GM12878 (cell line): Measurements from ENCODE around the gene ASAH2B. TPM values are rescaled to one million over a fixed set of nuclear protein-coding genes. Genes with fewer than 3 reads are reported as not detected.
A peak's percentile ranks its signal among the peaks of the same experiment; 100 is the strongest.
"Not testable (repeated sequence)": the region's sequence is repeated elsewhere in the genome, so short reads cannot be mapped to it uniquely, and the experiment has no call there.

Experiments used
- ATAC-seq: fragments of 200-7000 bp; cut with Tn5 transposase; 3 replicates; pipeline ENCODE4 v1.9.1; 2020; ENCODE audit warnings: mild to moderate bottlenecking, moderate library complexity
- BruUV-seq: library from RNA; stranded (reverse); fragments of 400-500 nt; replicated peaks from 2 replicates; lab custom pipeline; 2021; lab: Mats Ljungman, UMichigan
- CTCF ChIA-PET: fragments of 300-600 bp; sonication (Branson Sonifier 250); formaldehyde crosslinking; extraction: SDS; loops from one replicate; lab custom pipeline; 2021; ENCODE audit warnings: inconsistent platforms; lab: Yijun Ruan, JAX
- POLR2A ChIA-PET: fragments of 350-600 bp; formaldehyde crosslinking; extraction: SDS; loops from one replicate; lab custom pipeline; 2021; ENCODE audit warnings: inconsistent platforms; lab: Charles Lee
- RAD21 ChIA-PET: fragments of 300-600 bp; sonication (Branson Sonifier 250); formaldehyde crosslinking; loops from one replicate; lab custom pipeline; 2023; ENCODE audit warnings: antibody characterized with exemption; ENCODE audit not compliant: unreplicated experiment; lab: Charles Lee
- SMC1A ChIA-PET: fragments of 300-600 bp; sonication (Branson Sonifier 250); formaldehyde crosslinking; loops from one replicate; lab custom pipeline; 2023; ENCODE audit not compliant: unreplicated experiment, uncharacterized antibody; lab: Charles Lee
- DNase-seq: peaks from one replicate; pipeline ENCODE4 v3.0.0-alpha.2; 2011; ENCODE audit warnings: low read depth, low spot score
- FAIRE-seq: peaks from 3 replicates; lab custom pipeline; 2011; peaks lifted over from hg19 to GRCh38; lab: Jason Lieb, UNC
- H2AFZ ChIP-seq: 2 replicates; pipeline ENCODE4 v1.6.0; 2011; ENCODE audit warnings: low read depth, low read length, control low read depth; ENCODE audit not compliant: control insufficient read depth
- H3K27ac ChIP-seq: 2 replicates; pipeline ENCODE4 v1.5.1; 2011; ENCODE audit warnings: control low read depth; ENCODE audit not compliant: control insufficient read depth, insufficient read depth
- H3K27me3 ChIP-seq, 2 experiments: replicated peaks in 1 of 2; 2 replicates each; pipeline versions ENCODE4 v1.6.0 to v1.6.1; 2011; ENCODE audit warnings: low read length in 1 of 2; ENCODE audit not compliant: control insufficient read depth in 2 of 2, insufficient read depth in 2 of 2
- H3K36me3 ChIP-seq, 2 experiments: 2 replicates each; pipeline ENCODE4 v1.5.1; 2011; ENCODE audit warnings: low read length in 1 of 2; ENCODE audit not compliant: control insufficient read depth in 2 of 2, insufficient read depth in 2 of 2
- H3K4me1 ChIP-seq: 2 replicates; pipeline ENCODE4 v1.6.1; 2011; ENCODE audit warnings: mild to moderate bottlenecking, low read length, moderate library complexity, mixed read lengths; ENCODE audit not compliant: control insufficient read depth, insufficient read depth
- H3K4me2 ChIP-seq: 2 replicates; pipeline ENCODE4 v1.6.0; 2011; ENCODE audit warnings: control low read depth; ENCODE audit not compliant: control insufficient read depth, insufficient read depth
- H3K4me3 ChIP-seq: fragments of 200-600 bp; sonication (generic); 2 replicates; pipeline ENCODE4 v1.5.1; 2016
- H3K79me2 ChIP-seq: 2 replicates; pipeline ENCODE4 v1.6.0; 2011; ENCODE audit warnings: low read length; ENCODE audit not compliant: control insufficient read depth, insufficient read depth
- H3K9ac ChIP-seq: 2 replicates; pipeline ENCODE4 v1.8.0; 2011; ENCODE audit warnings: low read length, control low read depth, mixed read lengths; ENCODE audit not compliant: control insufficient read depth, insufficient read depth
- H3K9me3 ChIP-seq: replicated peaks from 3 replicates; pipeline ENCODE4 v1.5.1; 2011; ENCODE audit warnings: mild to moderate bottlenecking, low read length; ENCODE audit not compliant: control insufficient read depth, insufficient read depth
- H4K20me1 ChIP-seq: 2 replicates; pipeline ENCODE4 v1.6.0; 2011; ENCODE audit not compliant: control insufficient read depth, insufficient read depth
- WGBS: methylation state at CpG from one replicate; pipeline ENCODE4 v1.1.6; 2016; ENCODE audit warnings: low lambda C conversion rate; ENCODE audit not compliant: insufficient replicate concordance, insufficient coverage; ENCODE audit errors: missing lambda C conversion rate; 5-methylcytosine and 5-hydroxymethylcytosine counted together
- in situ Hi-C: fragments of 300-500 bp; cut with MboI; formaldehyde crosslinking; loops from 9 replicates; pipeline ENCODE4 v1.14.3; 2018; ENCODE audit warnings: mixed read lengths
- intact Hi-C: fragments of 100-400 bp; cut with micrococcal nuclease; formaldehyde crosslinking; loops from one replicate; pipeline ENCODE4 v1.14.2; 2022; ENCODE audit not compliant: unreplicated experiment
- polyA plus RNA-seq, 11 experiments: library from polyadenylated mRNA; depleted of rRNA in 4 of 11; unstranded in 6 of 11; stranded (reverse) in 5 of 11; fragments of >200 nt; fragmentation: Nextera tagmentation in 4 of 11; fragmentation: Illumina TruSeq in 1 of 11; extraction: Ambion mirVana in 4 of 11; extraction: Trizol in 1 of 11; gene quantifications; 1 replicate in 1 of 11; 2 replicates in 10 of 11; pipeline versions ENCODE4 v1.2.1 to v1.2.3, GENCODE V29; 2011 to 2016; ENCODE audit warnings: inconsistent platforms in 2 of 11, missing spikeins in 2 of 11, low read depth in 1 of 11
- total RNA-seq, 4 experiments: library from RNA; depleted of rRNA in 3 of 4; stranded (reverse); fragments of >200 nt in 3 of 4; fragmentation: Illumina TruSeq in 1 of 4; extraction: Trizol in 1 of 4; gene quantifications; 2 replicates each; pipeline versions ENCODE4 v1.2.1 to v1.2.3, GENCODE V29; 2013 to 2021

The ASAH2B gene
- total and polyA plus RNA-seq, 10 of the 15 experiments (the other 5 are each of a cell fraction or from before 2014, with no cell fraction given), result 1.6 to 5.4 (median 3.0) TPM

- intact Hi-C loops, result not testable (repeated sequence)
These were observed 36.7 kb upstream of the ASAH2B start for GRCh38 chr10:50702997-50703396.

GRCh38 chr10:50704436-50705079 is 35.2 kb upstream of the ASAH2B start:
- in situ Hi-C loops, H3K36me3 ChIP-seq, FAIRE-seq, H3K79me2 ChIP-seq, H3K27me3 ChIP-seq, H3K4me3 ChIP-seq, H2AFZ ChIP-seq, SMC1A ChIA-PET, H3K4me2 ChIP-seq, intact Hi-C loops, BruUV-seq, H4K20me1 ChIP-seq, H3K27ac ChIP-seq, H3K9me3 ChIP-seq, CTCF ChIA-PET, RAD21 ChIA-PET, H3K4me1 ChIP-seq, H3K9ac ChIP-seq, POLR2A ChIA-PET: not testable (repeated sequence)
- peak; percentile 69 for ATAC-seq
- DNase-seq, result peak; percentile 1
- 22% methylated on average over 5 of the region's 5 CpGs for WGBS

More at GRCh38 chr10:50702997-50703396, 36.7 kb upstream of the ASAH2B start:
- H3K4me2 ChIP-seq, H3K9me3 ChIP-seq, H3K79me2 ChIP-seq, RAD21 ChIA-PET, H3K27ac ChIP-seq, POLR2A ChIA-PET, CTCF ChIA-PET, DNase-seq, FAIRE-seq, in situ Hi-C loops, H3K9ac ChIP-seq, H3K4me3 ChIP-seq, H3K27me3 ChIP-seq, SMC1A ChIA-PET, H2AFZ ChIP-seq, H3K4me1 ChIP-seq, ATAC-seq, H4K20me1 ChIP-seq, BruUV-seq, H3K36me3 ChIP-seq: not testable (repeated sequence)
- 43% methylated on average over 6 of the region's 7 CpGs for WGBS

GRCh38 chr10:50706006-50706405 is 33.7 kb upstream of the ASAH2B start:
- DNase-seq, H3K9me3 ChIP-seq, RAD21 ChIA-PET, H3K27ac ChIP-seq, H2AFZ ChIP-seq, intact Hi-C loops, H3K27me3 ChIP-seq, H3K4me1 ChIP-seq, H3K4me3 ChIP-seq, in situ Hi-C loops, H4K20me1 ChIP-seq, ATAC-seq, FAIRE-seq, CTCF ChIA-PET, H3K36me3 ChIP-seq, H3K9ac ChIP-seq, POLR2A ChIA-PET, BruUV-seq, H3K79me2 ChIP-seq, SMC1A ChIA-PET, H3K4me2 ChIP-seq: not testable (repeated sequence)
- WGBS, result 0% methylated on average over 1 of the region's 1 CpG

GRCh38 chr10:50710241-50710640 is 29.5 kb upstream of the ASAH2B start:
- H3K9me3 ChIP-seq, BruUV-seq, SMC1A ChIA-PET, DNase-seq, POLR2A ChIA-PET, H3K9ac ChIP-seq, H3K79me2 ChIP-seq, H3K4me3 ChIP-seq, RAD21 ChIA-PET, H3K4me1 ChIP-seq, H3K36me3 ChIP-seq, H3K4me2 ChIP-seq, FAIRE-seq, H2AFZ ChIP-seq, in situ Hi-C loops, H3K27me3 ChIP-seq, intact Hi-C loops, H3K27ac ChIP-seq, H4K20me1 ChIP-seq, ATAC-seq, CTCF ChIA-PET: not testable (repeated sequence)
- 48% methylated on average over 10 of the region's 13 CpGs for WGBS
